Thyroid gland (tissue), 4 donors: Measurements from ENCODE around the gene CACNB4. TPM values are rescaled to one million over a fixed set of nuclear protein-coding genes. Genes with fewer than 3 reads are reported as not detected.
"Not testable (repeated sequence)": the region's sequence is repeated elsewhere in the genome, so short reads cannot be mapped to it uniquely, and the experiment has no call there.

Experiments
- DNase-seq, 2 donors: peaks; one replicate each; pipeline ENCODE4 v3.0.0-alpha.2; 2019
- H3K27ac ChIP-seq, 3 donors: fragments of 200-600 bp; sonication (generic); 1 replicate in 2 of 3; 2 replicates in 1 of 3; pipeline ENCODE4 v1.5.1; 2016 to 2019; ENCODE audit warnings: mild to moderate bottlenecking in 1 of 3, moderate library complexity in 1 of 3
- H3K27me3 ChIP-seq: fragments of 200-600 bp; sonication (generic); one replicate; pipeline ENCODE4 v1.5.1; 2019
- H3K36me3 ChIP-seq, 2 donors: fragments of 200-600 bp; sonication (generic); one replicate each; pipeline ENCODE4 v1.5.1; 2016 to 2019
- H3K4me1 ChIP-seq, 2 donors: fragments of 200-600 bp; sonication (generic); one replicate each; pipeline ENCODE4 v1.5.1; 2017 to 2019
- H3K4me3 ChIP-seq, 3 donors: fragments of 200-600 bp; sonication (generic); replicated peaks in 1 of 3; 1 replicate in 2 of 3; 2 replicates in 1 of 3; pipeline ENCODE4 v1.5.1; 2016; ENCODE audit warnings: mild to moderate bottlenecking in 1 of 3
- H3K9me3 ChIP-seq: fragments of 200-600 bp; sonication (generic); one replicate; pipeline ENCODE4 v1.5.1; 2017
- CTCF ChIP-seq, 6 experiments: fragments of 200-600 bp in 3 of 6; fragments of 450-650 bp in 3 of 6; sonication (generic) in 3 of 6; IDR thresholded peaks; one replicate each; pipeline ENCODE4 v1.5.1; 2016 to 2019; ENCODE audit warnings: antibody characterized with exemption in 6 of 6, mild to moderate bottlenecking in 2 of 6, inconsistent platforms in 1 of 6, moderate library complexity in 1 of 6
- POLR2A ChIP-seq, 2 donors: fragments of 450-650 bp; IDR thresholded peaks; one replicate each; pipeline ENCODE4 v1.6.1; 2017; ENCODE audit warnings: antibody characterized with exemption in 2 of 2, mild to moderate bottlenecking in 2 of 2, moderate library complexity in 1 of 2
- WGBS, 2 donors: methylation state at CpG; one replicate each; pipeline ENCODE4 v1.1.5; 2017; 5-methylcytosine and 5-hydroxymethylcytosine counted together
- intact Hi-C: fragments of 100-400 bp; cut with DNase I; formaldehyde crosslinking; loops from one replicate; pipeline ENCODE4 v1.15.1; 2023
- total RNA-seq, 4 donors: library from RNA; depleted of rRNA; stranded (reverse); fragments of >200 nt; gene quantifications; one replicate each; pipeline ENCODE4 v1.2.3, GENCODE V29; 2016

The CACNB4 gene
- total RNA-seq, 4 donors from 2014 or later = 3.0 to 3.6 (median 3.2) TPM

- H3K27me3 ChIP-seq = no peaks in the 10 kb centered on the region
- H3K4me1 ChIP-seq = no peaks in the 10 kb centered on the region
- no peak for DNase-seq
- WGBS, 2 donors = 91 to 93% methylated on average over 2 of the region's 2 CpGs
- no peak overlapping the region for H3K4me3 ChIP-seq
- no peak overlapping the region for H3K27ac ChIP-seq
- no peak for TF ChIP-seq POLR2A (IDR thresholded peaks at IDR 0.05)
- TF ChIP-seq CTCF (IDR thresholded peaks at IDR 0.05) = no peak
- H3K36me3 ChIP-seq = no peaks in the 10 kb centered on the region
- intact Hi-C loops = no loop called here
- H3K9me3 ChIP-seq = no peaks in the 10 kb centered on the region
Measured at GRCh38 chr2:152024477-152024876, 74.4 kb downstream of the CACNB4 start.

- WGBS, 2 donors = 80 to 85% methylated on average over 3 of the region's 3 CpGs
- no peak for DNase-seq
- intact Hi-C loops = no loop called here
- H3K27me3 ChIP-seq = no peaks in the 10 kb centered on the region
- no peak overlapping the region for H3K27ac ChIP-seq
- no peak overlapping the region for H3K4me3 ChIP-seq
- H3K4me1 ChIP-seq = no peaks in the 10 kb centered on the region
- TF ChIP-seq POLR2A (IDR thresholded peaks at IDR 0.05) = no peak
- TF ChIP-seq CTCF (IDR thresholded peaks at IDR 0.05) = no peak
- H3K9me3 ChIP-seq = no peaks in the 10 kb centered on the region
- H3K36me3 ChIP-seq = no peaks in the 10 kb centered on the region
Measured at GRCh38 chr2:152022090-152022489, 76.8 kb downstream of the CACNB4 start.

- H3K4me1 ChIP-seq, H3K9me3 ChIP-seq, H3K4me3 ChIP-seq, H3K27ac ChIP-seq, intact Hi-C loops, H3K36me3 ChIP-seq, DNase-seq, H3K27me3 ChIP-seq: not testable (repeated sequence)
- 89 to 90% methylated on average over 11 of the region's 11 CpGs for WGBS, 2 donors
Measured at GRCh38 chr2:152021001-152021400, 77.8 kb downstream of the CACNB4 start.

- Histone ChIP-seq H3K27ac (no peak overlapping the region), H3K27me3 (no peaks in the 10 kb centered on the region), H3K4me1 (no peaks in the 10 kb centered on the region), H3K36me3 (no peaks in the 10 kb centered on the region), H3K4me3 (no peak overlapping the region), H3K9me3 (no peaks in the 10 kb centered on the region)
- no peak for DNase-seq
- no peak for TF ChIP-seq CTCF (IDR thresholded peaks at IDR 0.05)
- TF ChIP-seq POLR2A (IDR thresholded peaks at IDR 0.05) = no peak
- intact Hi-C loops = no loop called here
Measured at GRCh38 chr2:152019732-152020131, 79.1 kb downstream of the CACNB4 start.

GRCh38 chr2:152016181-152017120 lies 82.4 kb downstream of the CACNB4 start:
- intact Hi-C loops = no loop called here
- no peak for DNase-seq
- TF ChIP-seq CTCF (IDR thresholded peaks at IDR 0.05) (no peak), POLR2A (IDR thresholded peaks at IDR 0.05) (no peak)
- whole genome bisulfite sequencing, 2 donors = 78 to 81% methylated on average over 7 of the region's 7 CpGs
- no peak overlapping the region for H3K4me3 ChIP-seq
- H3K4me1 ChIP-seq = no peaks in the 10 kb centered on the region
- H3K36me3 ChIP-seq = no peaks in the 10 kb centered on the region
- H3K27me3 ChIP-seq = no peaks in the 10 kb centered on the region
- H3K27ac ChIP-seq = no peak overlapping the region
- H3K9me3 ChIP-seq = no peaks in the 10 kb centered on the region
